Measurements from ENCODE around the gene CAPN9.
"Not testable (repeated sequence)": the region's sequence is repeated elsewhere in the genome, so short reads cannot be mapped to it uniquely, and the experiment has no call there.

The CAPN9 gene

DNA sequence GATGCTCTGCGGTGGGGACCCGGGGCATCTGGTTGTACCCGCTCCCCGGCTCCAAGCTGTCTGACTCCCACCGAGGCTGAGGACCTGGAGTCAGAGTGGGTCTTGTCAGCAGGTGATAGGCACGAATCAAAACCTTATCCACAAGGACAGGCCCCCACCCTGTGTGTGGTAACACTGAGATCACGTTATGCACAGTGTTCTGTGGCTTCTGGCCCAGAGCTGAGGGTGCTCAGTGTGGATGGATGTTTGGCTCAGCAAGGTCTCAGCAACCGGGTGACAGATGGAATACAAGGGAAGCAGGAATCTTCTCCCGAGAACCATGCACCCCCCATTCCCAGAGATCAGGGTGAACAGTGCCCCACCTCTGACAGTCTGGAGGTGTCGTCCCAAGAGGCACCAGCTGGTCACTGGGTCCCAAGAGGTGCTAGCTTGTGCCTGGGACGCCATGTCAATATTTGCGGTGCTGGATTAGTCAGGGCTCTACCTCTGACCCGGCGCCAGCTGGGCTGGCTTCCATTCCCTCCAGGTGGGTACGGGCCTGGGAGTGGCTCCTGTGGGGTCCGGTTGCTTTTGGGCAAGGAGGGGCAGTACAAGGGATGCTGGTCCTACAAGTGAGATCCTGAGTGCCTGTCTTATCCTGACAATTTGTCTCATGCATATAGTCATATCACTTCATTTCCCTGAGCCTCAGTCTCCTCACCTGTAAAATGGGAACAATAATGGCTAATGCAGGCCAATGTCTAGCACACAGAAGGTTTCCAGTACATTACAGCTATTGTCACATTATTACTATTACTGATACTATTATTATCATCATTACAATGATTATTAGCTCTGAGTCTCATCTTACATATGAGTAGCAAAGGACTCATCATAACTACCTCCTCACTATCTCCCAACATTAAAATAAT, 957 bp downstream of the CAPN9 start:
- DNase-seq = no peak

- no peak for DNase-seq
Observed at GRCh38 chr1:230749150-230749549, 2.0 kb downstream of the CAPN9 start.

DNA sequence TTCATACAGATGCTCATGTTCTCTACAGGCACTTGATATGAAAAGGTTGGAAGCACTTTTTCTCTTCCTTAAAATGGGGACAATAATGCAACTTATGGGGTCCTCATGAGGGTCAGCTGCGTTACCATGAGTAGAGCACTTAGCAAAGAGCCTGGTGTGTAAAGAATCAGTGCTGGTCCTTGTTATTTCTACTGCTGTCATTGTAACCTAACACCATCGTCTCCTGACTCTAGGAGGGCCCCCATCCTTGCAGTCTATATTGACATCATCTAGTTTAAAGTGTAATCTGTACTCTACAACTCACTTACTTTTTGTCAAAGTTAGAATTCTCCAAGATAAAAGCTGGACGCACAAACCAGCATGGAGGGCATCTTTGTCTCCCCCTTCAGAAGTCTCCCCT, 2.4 kb downstream of the CAPN9 start:
- DNase-seq = no peak

DNA sequence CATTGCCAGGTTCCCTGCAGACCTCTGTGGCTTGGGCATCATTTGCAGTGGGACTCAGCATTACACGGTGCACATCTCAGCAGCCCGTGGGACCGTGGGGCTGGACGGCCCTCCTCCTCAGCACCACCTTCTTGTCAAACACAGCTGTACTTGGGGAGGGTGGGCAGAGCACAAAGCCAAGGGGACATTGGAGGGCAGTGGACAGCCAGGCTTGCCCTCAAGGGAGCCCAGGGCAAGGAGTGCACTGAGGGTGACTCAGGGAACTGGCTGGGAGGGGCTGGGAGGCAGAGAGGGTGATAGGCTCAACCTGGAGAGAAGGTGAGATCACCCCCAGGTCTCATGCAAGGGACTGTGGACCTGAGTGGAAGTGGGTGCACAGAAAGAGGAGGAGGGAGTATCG, 3.4 kb downstream of the CAPN9 start:
- no peak for DNase-seq

DNA sequence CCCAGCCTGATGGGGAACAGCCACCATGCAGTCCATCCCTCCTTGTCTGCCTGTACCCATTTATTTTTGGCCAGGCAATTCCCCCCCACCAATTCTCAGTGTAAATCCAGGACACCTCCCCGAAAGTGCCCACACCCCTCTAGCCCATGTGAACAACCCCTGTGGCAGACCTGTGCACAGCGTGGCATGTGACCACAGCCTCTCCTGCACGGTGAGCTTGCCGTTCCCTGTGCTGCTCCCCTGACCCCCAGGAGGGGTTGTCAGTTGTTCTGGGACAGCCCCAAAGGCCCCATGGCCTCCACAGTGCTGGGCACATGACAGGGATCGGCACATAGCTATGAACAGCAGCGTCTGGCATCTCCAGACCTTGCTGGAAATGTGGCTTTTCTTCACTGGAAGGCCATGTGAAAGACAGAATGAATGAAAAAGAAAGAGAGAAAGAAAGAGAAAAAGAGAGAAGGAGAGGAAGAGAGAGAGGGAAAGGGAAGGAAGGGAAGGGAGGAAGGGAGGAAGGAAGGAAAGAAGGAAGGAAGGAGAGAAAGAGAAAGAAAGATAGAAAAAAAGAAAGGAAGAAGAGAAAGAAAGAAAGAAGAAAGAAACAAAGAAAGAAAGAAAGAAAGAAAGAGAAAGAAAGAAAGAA, 3.9 kb downstream of the CAPN9 start:
- DNase-seq = no peak

DNA sequence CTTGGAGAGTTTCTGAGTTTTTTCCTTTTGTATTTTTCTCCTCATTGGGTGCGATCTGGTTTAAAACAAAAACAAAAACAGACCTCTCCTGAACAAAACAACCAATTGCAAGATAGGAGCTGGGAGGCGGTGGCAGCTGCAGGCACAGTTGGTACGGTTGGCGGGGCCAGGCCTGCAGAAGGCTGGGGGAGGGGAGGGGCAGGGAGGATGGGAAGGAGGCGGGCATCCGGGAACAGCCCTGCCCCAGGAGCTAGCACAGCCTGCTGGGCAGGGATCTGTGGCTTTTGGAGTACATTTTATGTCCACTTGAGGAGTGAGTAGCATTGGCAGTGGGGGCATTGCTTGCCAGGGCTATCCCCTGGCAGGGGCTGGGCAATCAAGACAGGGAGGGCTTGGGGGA, 5.2 kb downstream of the CAPN9 start:
- peak; percentile 86 for DNase-seq

GRCh38 chr1:230753191-230753585, 6.0 kb downstream of the CAPN9 start:
- no peak for DNase-seq

DNA sequence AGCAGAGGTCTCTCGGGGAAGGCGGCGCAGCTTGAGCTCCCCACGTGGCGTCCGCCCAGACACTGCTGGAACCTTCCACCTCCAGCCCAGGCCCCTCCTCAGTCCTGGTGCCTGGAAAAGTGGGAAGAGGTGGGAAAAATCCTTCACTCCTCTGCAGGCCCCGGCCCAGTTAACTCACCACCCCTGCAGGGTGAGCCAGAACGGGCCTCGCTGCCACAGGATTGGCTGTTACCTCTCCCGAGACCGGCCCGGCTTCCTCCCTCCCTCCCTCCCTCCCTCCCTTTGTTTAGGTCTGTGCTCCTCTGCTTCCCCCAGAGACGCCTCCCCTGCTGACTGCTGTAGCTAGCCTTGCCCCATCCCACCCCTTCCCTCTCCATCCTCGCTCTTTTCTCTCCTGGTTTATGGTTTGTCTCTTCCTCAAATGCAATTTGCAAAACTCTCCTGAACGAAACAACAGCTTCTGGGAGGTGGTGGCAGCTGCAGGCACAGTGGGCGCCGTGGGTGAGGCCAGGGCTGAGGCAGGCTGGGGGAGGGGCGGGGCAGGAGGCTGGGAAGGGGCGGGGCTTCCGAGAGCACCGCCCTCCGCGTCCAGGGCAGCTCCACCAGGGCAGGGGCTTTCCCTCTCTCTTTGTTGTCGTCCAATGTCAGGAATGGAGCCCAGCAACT, 6.5 kb downstream of the CAPN9 start:
- DNase-seq = peak; percentile 84

DNA sequence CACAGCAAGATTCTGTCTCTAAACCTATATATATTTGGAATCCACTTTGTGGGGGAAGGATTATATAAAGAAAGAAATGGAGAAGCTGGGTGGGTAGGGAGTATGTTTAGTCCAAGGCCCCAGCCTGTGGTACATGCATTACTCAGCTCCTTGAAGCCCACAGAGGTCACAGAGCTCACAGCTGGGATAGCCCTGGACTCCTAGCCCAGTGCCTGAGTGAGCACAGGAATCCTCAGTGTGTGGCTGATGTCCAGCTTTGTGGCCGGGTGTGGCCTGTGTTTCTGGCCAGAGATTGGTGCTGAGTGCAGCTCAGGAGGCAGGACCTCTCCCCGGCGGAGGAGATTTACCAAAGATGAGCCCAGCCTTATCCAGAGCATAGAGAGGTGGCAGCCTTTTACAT, 7.6 kb downstream of the CAPN9 start:
- DNase-seq = no peak

DNA sequence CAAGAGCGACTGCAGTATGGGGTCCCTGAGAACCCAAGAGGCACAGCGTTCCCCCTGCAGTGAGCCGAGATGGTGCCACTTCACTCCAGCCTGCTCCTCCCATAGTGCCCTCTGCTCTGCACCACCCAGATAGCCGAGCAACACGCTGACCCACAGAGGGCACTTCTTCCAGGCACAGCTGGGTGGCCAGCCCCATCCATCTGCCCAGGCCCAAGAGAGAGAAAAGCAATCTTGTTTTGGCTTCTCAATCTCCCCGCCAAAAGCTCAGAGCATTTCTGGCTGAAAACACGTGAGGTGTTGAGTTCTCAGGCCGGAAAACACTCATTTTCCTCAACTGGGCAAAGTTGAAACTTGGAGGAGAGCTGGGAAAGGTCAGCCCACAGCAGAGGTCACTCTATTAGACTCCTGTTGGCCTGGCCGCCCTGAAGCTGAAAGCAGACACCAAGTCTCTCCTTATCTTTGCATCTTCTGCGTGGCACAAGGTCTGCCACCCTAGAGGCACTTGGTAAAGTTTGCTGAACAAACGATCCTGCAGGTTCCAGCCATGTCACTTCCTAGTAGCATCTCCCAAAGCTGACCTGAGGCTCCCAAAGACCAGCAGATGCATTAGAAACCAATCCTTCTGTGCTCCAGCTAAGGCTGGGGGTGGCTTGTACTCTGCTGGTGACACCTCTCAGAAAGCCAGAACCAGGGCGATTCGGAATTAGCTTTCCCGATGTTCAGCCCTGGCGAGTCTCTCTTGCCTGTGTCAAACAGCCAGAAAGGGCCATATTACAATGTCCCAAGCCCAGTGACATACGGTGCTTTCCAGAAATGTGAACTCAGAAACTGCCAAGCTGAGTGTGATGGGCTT, 10.9 kb downstream of the CAPN9 start:
- no peak for DNase-seq

DNA sequence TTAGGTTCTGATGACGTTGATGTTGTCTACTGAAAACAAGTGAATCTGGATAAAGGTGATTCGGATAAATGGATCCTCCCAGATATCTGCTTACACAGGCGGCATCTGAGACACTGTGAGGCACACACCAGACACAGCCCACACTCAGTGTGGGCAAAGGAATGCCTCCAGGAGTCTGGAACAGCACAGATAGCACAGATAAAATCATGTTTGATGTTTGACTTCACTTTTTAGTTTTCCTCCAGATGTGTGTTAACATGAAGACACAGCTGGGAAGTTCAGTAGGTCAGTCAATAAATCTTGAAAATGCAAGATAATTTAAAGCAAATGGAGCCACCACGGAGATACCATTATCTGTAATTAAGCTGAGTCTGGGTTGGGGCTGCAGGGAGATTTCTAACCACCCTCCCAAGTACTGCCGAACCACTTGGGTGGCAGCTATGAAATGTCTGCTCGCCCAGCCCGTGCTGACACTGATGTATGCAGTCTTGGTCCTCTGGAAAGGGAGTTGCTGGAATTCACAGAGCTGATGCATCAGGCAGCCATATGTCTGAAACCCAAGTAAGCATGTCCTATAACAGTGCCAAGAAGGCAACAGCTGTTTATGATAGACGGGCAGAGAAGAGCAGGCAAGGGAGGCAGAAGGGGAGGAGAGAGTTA, 11.7 kb downstream of the CAPN9 start:
- no peak for DNase-seq

DNA sequence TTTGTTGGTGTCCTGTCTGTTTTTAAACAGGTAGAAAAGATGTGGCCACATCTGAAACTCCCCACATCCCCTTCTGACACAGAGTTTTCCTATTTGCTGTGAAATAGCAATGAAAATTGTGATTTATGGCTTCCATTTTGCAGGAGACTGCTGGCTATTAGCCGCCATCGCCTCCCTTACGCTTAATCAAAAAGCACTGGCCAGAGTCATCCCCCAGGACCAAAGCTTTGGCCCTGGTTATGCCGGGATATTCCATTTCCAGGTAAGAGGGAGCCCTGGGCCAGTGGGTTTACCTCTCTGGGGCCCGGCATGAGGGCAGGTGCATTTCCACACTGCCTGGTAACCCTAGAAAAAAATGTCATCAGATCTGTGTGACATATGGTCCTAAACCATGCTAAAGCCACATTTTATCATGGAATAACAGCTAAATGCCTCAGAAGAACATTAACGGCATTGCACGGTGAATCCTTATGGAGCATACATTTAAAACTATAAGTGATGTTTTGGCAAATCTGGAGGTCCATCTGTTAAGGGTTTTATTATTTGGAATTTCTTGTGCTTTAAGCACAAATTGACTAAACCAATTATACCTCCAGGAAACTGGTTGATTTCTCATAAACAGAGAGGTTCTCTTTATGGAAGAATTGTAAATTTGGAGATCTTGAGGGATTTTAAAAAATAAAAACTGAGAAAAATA, 12.3 kb downstream of the CAPN9 start:
- no peak for DNase-seq

DNA sequence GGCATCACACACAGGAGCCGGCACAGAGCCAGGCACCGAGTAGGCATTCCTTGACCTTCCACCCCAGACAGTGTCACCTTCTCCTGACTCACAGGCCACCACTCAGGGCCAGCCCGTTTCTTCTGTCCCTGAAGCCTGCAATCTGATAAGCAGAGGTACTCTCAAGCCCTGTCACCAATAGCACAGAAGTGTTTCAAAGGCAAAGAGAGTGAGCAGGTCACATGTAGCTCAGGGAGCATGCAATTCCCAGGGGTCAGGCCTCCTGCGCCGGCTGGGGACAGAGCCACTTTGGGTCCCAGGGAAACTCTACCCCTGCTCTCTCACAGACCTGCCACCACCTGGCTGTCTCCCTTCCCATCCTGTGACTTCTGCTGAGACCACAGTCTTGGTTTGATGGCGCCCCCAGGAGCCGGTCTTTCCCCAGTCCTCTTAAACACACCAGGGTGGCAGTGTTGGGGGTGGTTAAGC, 13.2 kb downstream of the CAPN9 start:
- DNase-seq = no peak

- DNase-seq = no peak
Observed at GRCh38 chr1:230761443-230762167, 14.4 kb downstream of the CAPN9 start.

- DNase-seq = no peak
Observed at GRCh38 chr1:230763927-230764591, 16.9 kb downstream of the CAPN9 start.

DNA sequence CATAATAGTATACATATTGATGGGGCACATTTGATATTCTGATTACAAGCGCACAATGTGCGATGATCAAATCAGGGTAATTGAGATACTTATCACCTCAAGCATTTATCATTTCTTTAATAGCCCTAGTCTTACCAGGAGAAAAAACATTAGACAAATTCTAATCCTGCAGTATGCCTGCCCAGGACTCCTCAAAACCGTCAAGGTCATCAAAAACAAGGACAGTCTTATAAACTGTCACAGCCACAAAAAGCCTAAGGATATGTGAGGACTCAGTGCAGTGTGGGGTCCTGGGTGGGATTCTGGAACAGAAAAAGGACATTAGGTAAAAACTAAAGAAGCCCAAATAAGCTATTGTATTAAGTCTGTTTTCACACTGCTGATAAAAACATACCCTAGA, 19.1 kb downstream of the CAPN9 start:
- no peak for DNase-seq

- not testable (repeated sequence) for DNase-seq
Observed at GRCh38 chr1:230767859-230768612, 20.8 kb downstream of the CAPN9 start.

DNA sequence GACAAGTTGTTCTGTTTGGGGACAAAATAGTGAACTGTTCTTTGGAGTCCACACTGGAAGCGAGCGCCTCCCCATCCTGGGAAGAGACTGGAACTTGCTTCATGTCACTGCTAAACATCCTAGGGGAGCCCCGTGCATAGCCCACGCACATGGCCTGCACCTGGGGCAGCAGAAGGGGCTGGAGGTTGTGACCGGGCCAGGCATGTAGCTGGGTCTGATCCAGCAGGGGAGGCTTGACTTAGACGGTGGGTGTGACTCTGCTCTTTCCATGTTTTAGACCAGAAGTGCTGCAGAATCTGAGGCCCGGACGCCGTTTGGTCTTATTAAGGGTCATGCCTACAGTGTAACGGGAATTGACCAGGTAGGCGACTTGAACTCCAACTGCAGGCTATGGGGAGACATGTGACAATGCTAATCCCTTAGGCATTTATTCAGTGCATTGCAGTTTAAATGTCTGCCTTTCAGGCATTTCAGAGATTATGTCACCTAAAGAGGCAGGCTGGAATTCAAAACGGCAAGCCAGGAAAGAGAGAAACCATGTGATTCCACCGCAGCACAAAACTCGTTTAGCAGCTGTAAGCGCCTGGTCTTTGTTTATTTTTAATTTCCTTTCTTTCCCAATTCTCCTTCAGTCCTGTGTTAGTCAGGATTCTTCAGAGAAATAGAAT, 21.8 kb downstream of the CAPN9 start:
- DNase-seq = no peak

GRCh38 chr1:230770317-230770716, 23.1 kb downstream of the CAPN9 start:
- DNase-seq = no peak

All from COR-L47 (cell line).